Hematopoietic multipotent progenitor cell treated with erythropoietin and hydrocortisone succinate and interleukin-3 and kit ligand, for 8 days (in vitro differentiated cells): ENCODE measurements around the gene PKIG.
A peak's percentile ranks its signal among the peaks of the same experiment; 100 is the strongest.
"Not testable (repeated sequence)": the region's sequence is repeated elsewhere in the genome, so short reads cannot be mapped to it uniquely, and the experiment has no call there.

Experiments
- DNase-seq: peaks from one replicate; pipeline ENCODE4 v3.0.0-alpha.2; 2015

The PKIG gene

DNA sequence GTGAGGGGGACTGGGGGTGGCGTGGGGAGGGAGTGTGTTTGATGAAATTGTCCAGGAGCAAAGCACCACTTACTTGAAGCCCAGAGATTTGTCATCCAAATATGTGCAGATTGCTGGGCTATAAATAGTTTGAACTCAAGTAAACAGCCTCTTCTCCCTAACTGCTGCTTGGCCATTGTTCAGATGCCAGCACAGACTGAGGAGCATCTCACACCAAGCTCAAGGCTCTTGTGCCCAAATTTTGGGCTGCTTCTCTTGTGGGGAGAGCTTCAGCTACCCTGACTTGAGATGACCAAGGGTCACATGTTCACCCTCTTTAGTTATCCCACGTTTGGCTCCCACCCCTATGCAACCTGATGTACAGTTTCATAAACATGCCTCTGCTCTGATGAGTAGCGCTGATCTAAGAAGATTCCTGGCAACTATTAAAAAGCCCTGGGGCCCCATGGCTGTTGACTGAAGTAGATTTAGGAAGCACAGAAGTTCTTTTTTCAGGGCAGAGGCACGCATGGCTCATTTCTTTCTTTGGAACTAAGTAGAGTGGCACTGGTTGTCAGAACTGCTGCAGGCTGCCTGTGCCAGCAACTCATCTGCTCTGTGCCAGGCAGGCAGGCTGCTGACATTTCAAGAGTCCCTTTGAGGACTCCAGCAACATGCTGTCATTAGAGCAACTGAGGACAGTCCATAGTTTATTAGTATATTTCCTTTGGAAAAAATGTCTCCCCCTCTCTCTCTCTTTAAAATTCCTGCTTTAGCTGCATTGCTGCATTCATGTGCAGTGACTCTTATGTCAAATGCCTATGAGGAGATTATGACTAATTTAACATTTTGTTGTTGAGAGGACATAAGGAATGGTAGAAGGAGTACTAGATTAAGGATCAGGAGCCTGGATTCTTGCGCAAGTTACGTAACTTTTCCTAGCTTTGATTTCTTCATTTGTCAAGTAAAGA, 9.6 kb upstream of the PKIG start:
- DNase-seq = no peak

DNA sequence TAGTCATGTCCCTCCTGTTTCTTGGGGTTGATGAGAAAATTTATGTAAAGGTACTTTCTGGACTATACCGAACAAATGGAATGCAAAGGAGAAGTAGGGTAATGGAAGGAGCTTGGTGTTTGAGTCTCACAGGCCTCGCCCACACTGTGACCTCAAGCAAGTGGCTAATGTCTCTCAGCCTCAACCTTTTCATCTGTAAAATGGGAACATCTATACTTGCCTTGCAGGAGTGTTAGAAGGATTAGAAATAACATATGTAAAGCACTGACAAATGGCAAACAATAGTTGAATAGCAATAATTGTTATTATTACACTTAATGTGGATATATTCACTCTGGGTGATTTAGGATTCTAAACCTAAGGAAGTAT, 8.9 kb upstream of the PKIG start:
- DNase-seq = no peak

DNA sequence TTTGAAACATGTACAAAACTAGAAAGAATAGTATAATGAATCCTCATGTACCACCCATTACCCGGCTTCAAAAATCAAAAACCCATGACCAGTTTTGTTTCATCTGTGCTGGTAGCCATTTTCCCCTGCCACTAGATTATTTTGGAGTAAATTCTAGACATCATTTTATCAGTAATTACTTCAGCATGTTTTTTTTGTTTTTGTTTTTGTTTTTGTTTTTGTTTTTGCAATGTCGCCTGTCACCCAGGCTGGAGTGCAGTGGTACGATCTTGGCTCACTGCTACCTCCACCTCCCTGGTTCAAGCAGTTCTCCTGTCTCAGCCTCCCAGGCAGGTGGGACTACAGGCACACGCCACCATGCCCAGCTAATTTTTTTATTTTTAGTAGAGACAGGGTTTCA, 8.0 kb upstream of the PKIG start:
- no peak for DNase-seq

DNA sequence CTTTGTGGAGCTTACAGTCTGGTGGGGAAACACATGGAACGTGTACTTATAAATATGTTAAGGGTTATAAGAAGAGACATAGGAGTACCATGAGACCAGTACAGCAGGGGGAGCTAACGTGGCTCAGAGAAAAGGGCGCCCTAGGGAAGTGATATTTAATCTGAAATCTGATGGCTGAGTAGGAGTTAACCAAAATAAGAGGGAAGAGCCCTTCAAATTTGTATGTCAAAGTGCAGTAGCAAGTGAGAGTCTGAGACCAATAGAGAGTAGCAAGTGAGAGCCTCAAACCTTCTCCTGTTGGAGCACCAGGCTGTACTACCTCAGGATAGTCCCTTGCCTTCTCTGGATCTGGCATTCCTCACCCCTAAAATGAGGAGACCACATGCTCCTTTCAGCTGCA, 6.1 kb upstream of the PKIG start:
- DNase-seq = peak; percentile 62

DNA sequence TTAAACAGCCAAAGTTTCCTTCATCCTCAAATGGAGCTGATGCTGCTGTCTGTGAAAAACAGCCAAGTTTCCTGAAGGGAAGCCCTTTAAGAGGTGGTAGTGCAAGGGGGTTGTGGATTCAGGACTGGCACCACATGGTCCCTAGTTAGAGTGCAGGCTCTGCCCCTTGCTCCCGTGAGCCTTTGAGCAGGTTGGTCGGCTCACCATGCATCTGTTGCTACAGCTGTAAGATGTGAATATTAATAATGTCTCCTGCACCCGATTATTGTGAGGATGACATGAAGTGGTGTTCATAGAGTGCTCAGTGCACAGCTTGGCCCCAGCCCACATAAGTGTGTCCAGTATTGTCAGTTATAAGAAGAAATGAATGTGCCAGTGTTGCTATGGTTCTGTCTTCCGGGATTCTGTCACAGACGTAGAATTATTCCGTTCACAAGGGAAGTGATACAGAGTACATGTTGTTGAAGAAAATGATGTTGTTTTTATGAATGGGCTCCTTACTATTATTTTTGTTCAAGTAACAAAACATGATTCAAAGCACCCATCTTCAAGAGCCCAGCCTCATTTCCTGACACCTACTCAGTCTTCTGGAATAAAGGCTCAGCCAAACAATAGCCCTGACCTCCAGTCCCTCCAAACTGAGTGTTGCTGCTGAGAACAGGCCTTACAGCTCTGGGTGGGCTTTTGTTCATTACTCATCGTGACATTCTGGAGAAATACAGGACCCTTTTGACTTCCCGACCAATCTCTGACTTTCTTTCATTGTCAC, 2.9 kb upstream of the PKIG start:
- no peak for DNase-seq

DNA sequence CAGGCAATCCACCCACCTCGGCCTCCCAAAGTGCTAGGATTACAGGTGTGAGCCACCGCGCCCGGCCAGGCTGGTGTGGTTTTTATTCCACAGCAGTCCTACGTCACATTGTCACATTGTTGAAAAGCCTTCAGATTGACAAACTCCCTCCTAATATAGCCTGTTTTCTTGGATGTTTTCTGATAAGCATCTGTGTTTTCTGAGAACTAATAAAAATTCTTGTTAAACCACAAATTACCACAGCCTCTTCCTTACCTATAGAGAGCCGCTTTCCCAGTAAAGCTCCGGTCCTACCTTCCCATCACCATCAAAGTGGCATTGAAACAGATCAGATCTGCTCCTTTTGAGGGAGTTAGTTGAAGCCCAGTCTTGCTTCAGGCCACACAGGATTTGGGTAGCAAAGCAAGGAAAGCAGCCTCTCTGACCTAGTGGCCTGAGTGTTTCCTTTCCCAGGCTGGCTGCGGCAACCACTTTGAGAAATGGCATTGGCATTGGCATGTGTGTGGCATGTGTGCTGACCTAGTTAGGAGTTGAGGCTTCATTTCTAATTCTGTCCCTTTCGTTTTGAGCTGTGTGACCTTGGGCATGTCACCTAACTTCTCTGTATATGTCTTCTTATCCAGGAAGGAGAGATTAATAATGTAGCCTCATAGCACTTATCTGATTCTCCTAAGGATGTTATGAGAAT, 1.7 kb upstream of the PKIG start:
- no peak for DNase-seq

DNA sequence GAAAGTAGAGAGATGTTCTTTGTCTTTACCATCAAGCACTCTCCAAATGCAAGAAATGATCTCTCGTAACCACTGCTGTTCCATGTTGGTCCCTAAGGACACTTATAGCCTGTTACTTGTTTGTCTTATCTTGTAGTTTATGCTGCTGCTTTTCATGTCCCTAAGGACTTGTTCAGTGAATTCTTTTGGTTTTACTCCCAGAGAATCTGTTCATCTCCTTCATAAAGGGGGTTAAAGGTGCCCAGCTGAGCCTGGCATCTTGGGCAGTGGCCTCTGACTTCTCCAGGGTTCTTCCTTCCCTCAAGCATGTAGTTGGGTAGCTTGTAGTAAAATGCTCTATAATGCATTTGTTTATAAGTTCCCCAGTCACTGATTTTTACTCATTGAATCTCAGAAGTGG, 864 bp upstream of the PKIG start:
- no peak for DNase-seq

DNA sequence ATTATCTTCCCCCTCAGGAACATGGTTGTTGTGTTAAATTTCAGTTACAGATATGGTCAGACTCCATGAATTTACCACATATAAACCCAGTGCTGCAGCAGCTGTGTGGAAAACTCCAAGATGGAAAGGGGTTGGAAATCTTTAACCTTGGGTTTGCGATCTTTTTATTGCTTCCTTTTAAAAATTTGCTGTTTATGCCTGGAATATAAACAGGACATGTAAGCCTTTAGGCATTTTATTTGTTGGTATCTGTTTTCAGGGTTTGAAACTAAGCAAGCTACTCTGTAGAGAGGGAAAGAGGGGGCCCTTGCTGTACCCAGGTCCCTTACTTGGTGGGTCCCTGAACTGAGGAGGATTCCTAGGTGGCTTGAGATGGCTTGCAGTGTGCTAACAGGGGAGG, 778 bp downstream of the PKIG start:
- DNase-seq = no peak

DNA sequence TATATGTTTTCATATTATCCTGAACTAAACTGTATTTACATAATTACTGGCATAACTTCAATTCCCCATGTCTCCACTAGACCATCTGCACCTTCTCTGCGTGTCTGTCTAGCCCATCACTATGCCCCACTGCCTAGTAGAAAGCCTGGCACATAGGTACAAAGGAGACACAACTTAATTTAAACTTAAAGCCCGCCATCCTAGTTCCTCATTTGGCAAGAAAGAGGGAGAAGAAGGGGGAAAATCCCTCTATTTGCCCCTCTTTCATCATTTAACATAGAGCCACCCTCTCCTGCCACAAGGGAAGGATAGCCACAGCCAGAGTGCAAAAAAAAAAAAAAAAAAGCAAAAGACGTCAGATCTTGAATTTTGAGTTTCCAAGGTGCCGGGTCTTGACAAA, 1.8 kb downstream of the PKIG start:
- DNase-seq = no peak

DNA sequence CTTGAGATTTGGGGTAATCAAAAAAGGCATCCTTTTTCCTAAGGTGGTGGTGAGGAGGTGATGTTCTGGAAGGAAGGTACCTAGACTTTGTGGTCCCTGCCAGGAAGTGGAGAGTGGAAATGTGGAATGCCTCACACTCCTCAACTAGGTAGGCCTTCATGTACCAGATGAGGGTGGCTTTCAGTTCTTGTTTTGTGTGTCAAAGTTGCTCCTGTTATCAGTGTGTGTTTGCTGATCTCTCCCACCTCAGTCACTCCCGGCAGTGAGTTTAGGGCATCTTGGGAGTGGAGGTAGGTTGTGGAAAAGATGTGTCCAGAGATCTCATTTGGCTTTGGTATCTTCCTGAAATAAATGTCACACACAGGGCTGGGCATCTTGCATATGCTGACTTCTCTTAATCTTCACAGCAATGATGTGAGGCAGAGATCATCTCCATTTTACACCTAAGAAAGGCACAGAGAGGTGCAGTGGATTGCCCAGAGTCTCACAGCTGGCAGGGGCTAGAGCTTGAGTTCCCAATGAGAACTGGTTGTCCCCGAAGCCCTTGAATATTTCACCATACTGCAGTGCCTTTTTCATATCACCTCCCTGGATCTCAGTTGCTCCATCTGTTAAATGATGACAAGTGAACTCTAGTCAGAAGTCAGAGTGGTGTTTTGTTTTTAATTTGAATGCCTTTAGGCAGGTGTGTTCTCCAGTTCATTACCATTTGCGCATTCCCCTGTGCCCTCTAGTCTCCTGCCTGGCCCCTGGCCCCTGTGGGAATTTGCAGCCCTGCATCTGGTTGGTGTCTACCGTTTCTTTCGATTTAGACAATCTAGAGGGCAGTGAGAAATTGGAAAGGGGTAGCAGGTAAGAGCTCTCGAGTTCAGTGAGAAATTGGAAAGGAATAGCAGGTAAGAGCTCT, 2.9 kb downstream of the PKIG start:
- DNase-seq = no peak

DNA sequence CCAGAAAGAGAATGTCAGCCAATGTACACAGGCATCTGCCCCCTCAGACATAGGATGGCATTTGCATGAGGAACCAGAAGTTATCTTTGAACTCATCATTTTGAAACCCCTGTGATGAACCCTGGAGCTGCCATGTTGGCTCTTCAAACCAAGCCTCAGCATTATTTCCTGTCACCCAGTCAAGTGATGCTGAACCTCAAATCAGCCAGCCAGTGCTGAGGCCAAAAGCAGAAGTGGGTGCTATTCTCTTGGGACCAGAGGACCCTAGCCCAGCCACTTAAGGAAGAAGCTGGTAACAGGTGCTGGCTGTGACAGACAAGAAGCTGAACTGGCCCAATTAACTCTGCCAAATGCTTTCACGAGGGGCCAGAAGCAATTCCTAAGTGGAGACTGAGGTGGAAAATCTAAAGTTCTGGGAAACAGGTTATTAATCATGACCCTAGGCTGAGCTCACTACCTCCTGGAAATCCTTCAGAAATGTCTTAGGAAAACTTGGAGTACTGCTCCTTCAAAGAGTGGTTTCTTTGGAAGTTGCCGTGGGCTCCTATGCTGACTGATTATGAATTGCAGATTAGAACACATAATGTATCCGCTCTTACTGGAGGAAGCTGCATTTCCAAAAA, 4.0 kb downstream of the PKIG start:
- no peak for DNase-seq

DNA sequence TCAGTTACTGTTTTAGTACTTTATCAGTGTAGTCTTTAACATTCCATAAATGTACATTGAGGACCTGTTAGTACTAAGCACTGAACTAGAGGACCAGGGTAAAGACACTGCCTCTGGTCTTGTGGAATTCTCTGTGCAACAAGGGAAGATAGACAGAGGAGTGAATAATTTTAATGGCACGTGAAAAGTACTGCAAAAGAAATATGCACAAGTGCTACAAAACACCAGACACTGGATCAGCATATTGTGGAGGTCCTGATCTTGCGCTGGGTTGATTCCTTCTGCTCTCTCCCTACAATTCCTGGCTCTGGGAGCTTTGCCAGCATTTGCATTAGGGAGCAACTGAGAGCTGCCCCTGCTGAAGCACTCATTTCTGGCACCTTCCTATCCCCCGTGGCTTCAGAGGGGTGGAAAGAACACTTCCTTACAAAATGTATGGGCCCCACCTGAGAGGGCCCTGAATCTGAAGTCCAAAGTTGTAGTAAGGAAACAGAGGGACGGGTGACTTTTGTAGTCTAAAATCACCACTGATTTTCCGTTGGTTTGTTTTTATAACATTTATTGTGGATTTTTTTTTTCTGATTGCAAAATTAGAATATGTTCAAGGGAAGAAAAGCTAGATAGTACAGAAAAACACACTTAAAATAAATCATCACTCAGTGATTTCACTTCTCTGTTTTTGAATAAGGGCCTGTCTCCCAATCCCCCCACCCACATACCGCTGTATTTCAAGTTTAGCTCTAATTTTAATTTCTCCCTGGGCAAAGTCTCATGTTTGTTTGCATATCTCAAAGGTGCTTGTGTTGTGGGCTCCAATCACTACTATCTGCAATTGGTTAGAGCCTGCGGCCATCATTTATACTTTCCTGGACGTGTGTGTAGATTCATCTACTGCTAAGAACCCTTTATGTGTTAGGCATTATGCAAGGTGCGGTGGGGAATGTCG, 4.9 kb downstream of the PKIG start:
- no peak for DNase-seq

DNA sequence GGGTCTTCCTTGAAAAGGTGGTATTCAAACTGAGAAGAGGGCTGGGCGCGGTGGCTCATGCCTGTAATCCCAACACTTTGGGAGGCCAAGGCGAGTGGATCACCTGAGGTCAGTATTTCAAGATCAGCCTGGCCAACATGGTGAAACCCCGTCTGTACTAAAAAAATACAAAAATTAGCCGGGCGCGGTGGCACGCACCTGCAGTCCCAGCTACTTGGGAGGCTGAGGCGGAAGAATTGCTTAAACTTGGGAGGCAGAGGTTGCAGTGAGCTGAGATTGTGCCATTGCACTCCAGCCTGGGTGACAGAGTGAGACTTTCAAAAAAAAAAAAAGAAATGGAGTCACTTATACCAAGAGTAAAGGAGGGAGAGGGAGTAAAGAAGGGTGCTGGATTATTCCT, 5.9 kb downstream of the PKIG start:
- DNase-seq = not testable (repeated sequence)

DNA sequence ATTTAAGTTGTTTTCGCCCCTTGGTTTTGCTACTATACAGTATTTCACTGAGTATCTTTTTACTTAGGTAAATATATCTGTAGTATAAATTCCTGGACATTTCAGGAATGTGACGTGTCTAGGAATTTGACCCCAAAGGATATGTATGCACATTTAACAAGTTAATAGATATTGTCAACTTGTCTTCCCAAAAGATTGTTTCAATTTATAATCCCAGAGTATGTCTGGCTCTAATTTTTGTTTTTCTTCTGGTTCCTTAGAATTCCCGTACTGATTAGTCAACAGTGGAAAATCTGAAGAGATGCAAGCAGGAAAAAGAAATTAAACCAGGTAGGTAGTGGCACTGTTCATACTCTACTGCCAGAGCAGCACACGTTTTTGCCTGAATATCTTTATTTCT, 7.2 kb downstream of the PKIG start:
- DNase-seq = no peak

DNA sequence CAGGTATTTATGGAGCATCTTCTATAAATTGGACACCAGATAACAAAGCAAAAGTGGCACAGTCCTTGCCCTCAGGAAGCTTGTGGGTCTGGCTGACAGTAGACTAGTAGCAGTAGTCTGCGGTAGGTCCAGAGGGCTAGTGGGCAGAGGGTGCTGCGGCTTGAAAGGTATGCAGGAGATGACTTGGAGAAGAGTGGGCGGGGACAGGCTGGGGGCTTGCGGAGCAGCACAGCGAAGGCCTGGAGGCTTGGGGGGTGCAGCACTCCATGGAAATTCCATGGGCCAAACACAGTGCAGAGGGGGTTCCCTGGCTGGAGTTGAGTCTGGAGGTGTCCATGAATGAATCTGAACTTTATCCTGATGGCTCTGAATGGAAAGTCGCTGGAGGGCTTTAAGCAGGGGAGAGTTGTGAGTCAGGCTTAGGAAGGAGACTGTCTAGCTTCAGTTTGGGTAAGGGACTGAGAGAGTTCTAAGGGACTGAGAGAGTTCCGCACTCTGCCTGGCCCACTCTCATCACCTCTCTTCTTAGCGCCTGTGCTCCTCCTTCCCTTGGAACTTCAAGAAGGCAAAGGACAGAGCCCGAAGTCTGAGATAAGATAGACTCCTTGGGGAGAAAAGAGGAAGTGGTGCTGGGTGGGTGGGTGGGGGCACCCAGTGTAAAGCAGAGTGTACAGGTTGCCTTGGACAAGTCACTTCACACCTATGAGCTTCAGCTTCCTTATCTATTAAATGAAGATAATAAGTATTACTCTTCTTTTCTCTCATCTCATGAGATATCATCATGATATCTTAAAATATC, 8.8 kb downstream of the PKIG start:
- no peak for DNase-seq

DNA sequence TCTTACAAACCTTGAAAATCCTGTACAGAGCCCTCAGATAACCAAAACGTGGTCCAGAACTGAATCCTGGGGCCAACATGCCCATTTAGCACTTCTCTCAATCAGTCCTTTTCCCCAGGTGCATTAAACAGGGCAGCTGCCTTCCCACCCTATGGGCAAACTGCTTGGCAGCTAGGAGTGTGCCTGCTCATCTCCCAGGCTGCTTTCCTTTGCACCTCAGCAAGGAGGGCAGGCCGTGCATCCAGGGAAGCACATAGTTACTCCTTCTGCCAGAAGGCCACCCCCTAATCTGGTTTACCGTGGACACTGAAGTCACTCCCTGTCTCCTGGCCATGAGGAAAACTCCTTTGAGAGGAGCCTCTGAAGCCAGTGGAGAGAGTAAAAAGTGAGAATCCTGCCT, 10.0 kb downstream of the PKIG start:
- DNase-seq = no peak

DNA sequence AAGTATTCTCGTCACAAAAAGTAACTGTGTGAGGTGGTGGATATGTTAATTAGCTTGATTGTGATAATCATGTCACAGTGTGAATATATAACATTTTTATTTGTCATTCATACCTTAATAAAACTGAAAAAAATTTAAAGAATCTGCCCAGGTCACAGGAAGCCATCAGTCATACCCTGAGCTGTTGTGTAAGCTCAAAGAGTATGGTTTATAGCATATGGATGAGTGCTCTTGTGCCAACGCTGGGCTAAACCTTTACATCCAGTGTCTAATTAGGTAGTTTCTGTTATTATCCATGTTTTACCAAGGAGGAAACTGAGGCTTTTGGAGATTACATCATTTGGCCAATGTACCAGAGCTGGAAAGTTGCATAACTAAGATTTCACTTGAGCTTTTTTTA, 11.4 kb downstream of the PKIG start:
- DNase-seq = no peak

DNA sequence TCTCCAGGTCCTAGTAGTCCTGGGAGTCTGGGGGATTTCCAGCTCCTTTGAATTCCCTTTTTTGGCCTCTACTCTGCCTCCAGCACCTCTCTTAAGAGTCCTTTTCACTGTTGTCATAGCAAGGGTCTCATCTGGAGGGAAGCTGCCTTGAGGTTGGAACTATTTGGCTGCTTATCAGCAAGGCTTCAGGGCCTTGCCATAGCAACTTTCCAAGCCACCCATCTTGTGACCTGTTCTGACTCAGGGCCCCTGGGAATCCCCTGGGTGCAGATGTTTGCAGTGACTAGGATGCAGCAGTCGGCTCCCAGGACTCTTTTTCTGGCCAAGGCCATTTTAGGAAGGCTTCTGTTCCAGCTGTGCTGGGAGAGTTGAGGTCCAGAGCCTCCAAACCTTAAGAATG, 12.4 kb downstream of the PKIG start:
- DNase-seq = peak; percentile 90

DNA sequence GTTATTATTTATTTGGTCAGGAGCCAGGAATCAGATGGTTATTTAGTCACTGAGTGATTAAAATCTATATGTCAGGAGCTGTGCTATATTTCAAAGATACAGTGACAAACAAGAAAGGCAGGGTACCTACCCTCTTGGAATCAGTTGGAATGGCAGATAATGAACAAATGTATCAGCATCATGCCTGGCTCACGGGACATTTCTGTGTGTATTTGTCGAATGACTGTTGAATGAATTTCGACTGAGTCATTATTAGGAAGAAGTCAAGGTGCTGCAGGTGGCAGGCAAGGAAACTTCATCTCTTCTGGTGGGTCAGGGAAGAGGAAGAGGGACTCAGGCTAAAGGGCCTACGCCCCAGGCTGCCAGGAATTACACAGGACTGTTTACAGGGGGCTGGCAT, 13.6 kb downstream of the PKIG start:
- DNase-seq = no peak

DNA sequence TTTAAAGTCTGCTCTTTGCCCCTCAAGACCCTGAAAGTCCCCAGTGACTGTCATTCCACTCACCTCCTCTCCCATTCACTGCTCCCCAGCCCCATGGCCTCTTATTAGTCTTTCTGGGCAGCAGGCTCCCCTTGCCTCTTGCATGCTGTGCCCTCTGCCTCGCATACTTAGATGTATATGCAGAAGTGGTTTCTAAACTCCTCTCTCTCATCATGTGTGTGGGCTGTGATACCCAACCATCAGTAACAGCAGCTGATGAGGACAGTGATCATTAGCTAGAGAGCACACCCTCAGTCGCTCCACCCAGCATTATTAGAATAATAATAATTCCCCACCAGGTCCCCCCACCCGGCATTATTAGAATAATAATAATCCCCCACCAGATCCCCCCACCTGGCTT, 14.5 kb downstream of the PKIG start:
- no peak for DNase-seq
